ENCODE results near the gene NDUFB5. TPM values are rescaled to one million over a fixed set of nuclear protein-coding genes. Genes with fewer than 3 reads are reported as not detected.

NDUFB5 gene
- total RNA-seq, 1 donor, result 103 TPM

DNA sequence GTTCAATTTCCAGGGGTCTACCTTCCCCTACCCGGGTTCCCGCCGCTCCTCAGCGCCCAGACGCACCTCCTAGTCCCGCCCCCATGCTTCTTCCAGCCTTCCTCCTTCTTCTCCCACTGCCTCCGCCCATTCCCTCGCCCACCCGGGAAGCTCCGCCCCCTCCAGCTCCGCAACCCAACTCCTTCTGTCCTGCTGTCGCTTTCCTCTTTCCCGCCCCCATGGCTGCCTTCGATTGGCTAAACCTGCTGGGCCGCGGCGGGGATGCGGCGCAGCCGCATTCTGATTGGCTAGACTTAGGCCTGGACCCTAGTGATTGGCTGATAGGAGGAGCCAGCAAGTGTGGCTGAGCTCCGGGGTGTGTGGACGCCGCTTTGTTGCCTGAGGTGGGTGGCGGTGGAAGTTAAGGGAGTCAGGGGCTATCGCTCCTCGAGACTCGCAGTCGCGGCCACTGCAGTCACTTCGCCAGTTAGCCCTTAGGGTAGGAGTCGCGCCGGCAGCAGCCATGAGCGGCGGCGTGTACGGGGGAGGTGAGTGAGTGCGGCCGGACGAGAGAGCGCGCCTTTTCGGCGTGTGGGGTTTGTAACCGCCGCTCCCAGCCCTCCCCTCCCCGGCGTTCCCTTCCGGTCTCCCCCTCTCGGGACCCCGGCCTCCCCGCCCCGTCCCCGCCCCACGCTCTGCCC is 41.9 kb upstream of the NDUFB5 start, which contains the start of gene ACTL6A:
TSS of gene ACTL6A (plus strand) at position 336 of the 680 bp plus-strand sequence. CDS start at position 503, 167 bp downstream.
- H3K9me3 ChIP-seq (ENCODE audit: low read depth, low read length), result no peaks in the 10 kb centered on the region
- DNase-seq (ENCODE audit: insufficient read length, low spot score, missing footprints), result peak; percentile 99
- H3K36me3 ChIP-seq (ENCODE audit: insufficient read depth, low read length), result no peaks in the 10 kb centered on the region
- TF ChIP-seq, protein P1, sequence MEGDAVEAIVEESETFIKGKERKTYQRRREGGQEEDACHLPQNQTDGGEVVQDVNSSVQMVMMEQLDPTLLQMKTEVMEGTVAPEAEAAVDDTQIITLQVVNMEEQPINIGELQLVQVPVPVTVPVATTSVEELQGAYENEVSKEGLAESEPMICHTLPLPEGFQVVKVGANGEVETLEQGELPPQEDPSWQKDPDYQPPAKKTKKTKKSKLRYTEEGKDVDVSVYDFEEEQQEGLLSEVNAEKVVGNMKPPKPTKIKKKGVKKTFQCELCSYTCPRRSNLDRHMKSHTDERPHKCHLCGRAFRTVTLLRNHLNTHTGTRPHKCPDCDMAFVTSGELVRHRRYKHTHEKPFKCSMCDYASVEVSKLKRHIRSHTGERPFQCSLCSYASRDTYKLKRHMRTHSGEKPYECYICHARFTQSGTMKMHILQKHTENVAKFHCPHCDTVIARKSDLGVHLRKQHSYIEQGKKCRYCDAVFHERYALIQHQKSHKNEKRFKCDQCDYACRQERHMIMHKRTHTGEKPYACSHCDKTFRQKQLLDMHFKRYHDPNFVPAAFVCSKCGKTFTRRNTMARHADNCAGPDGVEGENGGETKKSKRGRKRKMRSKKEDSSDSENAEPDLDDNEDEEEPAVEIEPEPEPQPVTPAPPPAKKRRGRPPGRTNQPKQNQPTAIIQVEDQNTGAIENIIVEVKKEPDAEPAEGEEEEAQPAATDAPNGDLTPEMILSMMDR (IDR thresholded peaks at IDR 0.05; ENCODE audit: extremely low read depth, low read depth, low read length), result no peak
- H4K20me1 ChIP-seq (ENCODE audit: insufficient read depth, low read length), result no peaks in the 10 kb centered on the region
- H3K4me2 ChIP-seq (ENCODE audit: insufficient read depth, low read length), result peak within 1 kb of the TSS; percentile 90
- peaks cover 6% of the 10 kb centered on the region for H3K4me1 ChIP-seq (ENCODE audit: insufficient read depth, low read length)
- peak within 1 kb of the TSS; percentile 90 for H3K4me3 ChIP-seq (ENCODE audit: insufficient read depth, low read length)
- H2AFZ ChIP-seq (ENCODE audit: low read length), result peak within 1 kb of the TSS; percentile 92
- H3K79me2 ChIP-seq (ENCODE audit: insufficient read depth, low read length), result peaks cover 42% of the 10 kb centered on the region
- peak within 1 kb of the TSS; percentile 31 for H3K27ac ChIP-seq (ENCODE audit: low read depth, low read length)
- no peaks in the 10 kb centered on the region for H3K27me3 ChIP-seq (ENCODE audit: insufficient read depth, low read length)

DNA sequence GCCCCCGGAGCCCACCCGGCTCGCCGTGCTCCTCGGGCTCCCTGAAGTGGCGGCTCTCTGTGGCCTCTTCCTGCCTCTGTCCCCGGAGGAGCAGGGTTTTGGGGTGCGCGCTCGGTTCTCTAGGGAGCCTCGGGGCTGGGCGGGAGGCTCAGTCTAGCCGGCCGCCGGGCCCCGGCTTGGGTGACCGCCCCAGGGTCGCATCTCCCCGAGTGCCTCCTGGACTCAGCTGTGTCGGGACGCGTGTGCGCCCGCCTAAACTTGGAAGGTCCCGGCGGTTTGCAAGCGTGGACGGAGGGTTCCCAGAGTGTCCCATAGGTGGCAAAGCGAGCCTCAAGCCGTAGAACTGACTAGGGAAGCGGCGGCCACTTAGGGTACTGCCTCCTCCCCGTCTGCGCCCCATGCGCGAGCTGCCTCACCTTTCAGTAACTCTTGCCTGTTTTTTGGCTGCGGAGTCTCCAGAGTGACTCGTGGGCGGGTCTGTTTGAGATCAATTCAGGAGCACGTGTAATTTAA is 41.3 kb upstream of the NDUFB5 start:
- peak overlapping the region; percentile 31 for H3K27ac ChIP-seq (ENCODE audit: low read depth, low read length)
- peak overlapping the region; percentile 90 for H3K4me3 ChIP-seq (ENCODE audit: insufficient read depth, low read length)
- no peaks in the 10 kb centered on the region for H3K9me3 ChIP-seq (ENCODE audit: low read depth, low read length)
- peak overlapping the region; percentile 82 for H2AFZ ChIP-seq (ENCODE audit: low read length)
- peaks cover 46% of the 10 kb centered on the region for H3K79me2 ChIP-seq (ENCODE audit: insufficient read depth, low read length)
- H3K36me3 ChIP-seq (ENCODE audit: insufficient read depth, low read length), result no peaks in the 10 kb centered on the region
- peaks cover 6% of the 10 kb centered on the region for H3K4me1 ChIP-seq (ENCODE audit: insufficient read depth, low read length)
- TF ChIP-seq, protein P1 (IDR thresholded peaks at IDR 0.05; ENCODE audit: extremely low read depth, low read depth, low read length), result peak; percentile 47
- DNase-seq (ENCODE audit: insufficient read length, low spot score, missing footprints), result peak; percentile 89
- peak overlapping the region; percentile 90 for H3K4me2 ChIP-seq (ENCODE audit: insufficient read depth, low read length)
- no peaks in the 10 kb centered on the region for H4K20me1 ChIP-seq (ENCODE audit: insufficient read depth, low read length)
- H3K27me3 ChIP-seq (ENCODE audit: insufficient read depth, low read length), result no peaks in the 10 kb centered on the region

DNA sequence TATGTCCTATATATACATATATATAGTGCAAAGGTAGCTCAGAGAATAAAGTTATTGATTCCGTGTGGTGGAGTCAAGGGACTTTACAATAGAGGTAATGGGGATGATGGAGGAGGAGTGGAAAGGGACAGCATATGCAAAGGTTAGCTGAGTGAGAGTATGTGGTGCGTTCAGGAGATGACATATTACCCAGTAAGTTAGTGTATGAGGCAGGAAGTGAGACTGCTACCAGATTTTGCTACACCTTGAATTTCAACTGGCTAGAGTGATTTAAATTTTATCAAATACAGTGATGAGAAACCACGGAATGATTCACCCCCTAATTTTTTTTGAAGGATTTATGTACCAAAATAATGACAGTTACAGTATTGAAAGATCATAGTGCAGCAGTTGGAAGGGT is 39.1 kb upstream of the NDUFB5 start:
- H3K27ac ChIP-seq (ENCODE audit: low read depth, low read length), result no peak overlapping the region
- no peaks in the 10 kb centered on the region for H3K27me3 ChIP-seq (ENCODE audit: insufficient read depth, low read length)
- no peak overlapping the region for H2AFZ ChIP-seq (ENCODE audit: low read length)
- H3K9me3 ChIP-seq (ENCODE audit: low read depth, low read length), result no peaks in the 10 kb centered on the region
- H3K4me1 ChIP-seq (ENCODE audit: insufficient read depth, low read length), result peaks cover 6% of the 10 kb centered on the region
- peaks cover 6% of the 10 kb centered on the region for H4K20me1 ChIP-seq (ENCODE audit: insufficient read depth, low read length)
- H3K79me2 ChIP-seq (ENCODE audit: insufficient read depth, low read length), result peaks cover 55% of the 10 kb centered on the region
- TF ChIP-seq, protein P1 (IDR thresholded peaks at IDR 0.05; ENCODE audit: extremely low read depth, low read depth, low read length), result no peak
- H3K4me3 ChIP-seq (ENCODE audit: insufficient read depth, low read length), result no peak overlapping the region
- no peak for DNase-seq (ENCODE audit: insufficient read length, low spot score, missing footprints)
- H3K36me3 ChIP-seq (ENCODE audit: insufficient read depth, low read length), result peaks cover 6% of the 10 kb centered on the region
- no peak overlapping the region for H3K4me2 ChIP-seq (ENCODE audit: insufficient read depth, low read length)

DNA sequence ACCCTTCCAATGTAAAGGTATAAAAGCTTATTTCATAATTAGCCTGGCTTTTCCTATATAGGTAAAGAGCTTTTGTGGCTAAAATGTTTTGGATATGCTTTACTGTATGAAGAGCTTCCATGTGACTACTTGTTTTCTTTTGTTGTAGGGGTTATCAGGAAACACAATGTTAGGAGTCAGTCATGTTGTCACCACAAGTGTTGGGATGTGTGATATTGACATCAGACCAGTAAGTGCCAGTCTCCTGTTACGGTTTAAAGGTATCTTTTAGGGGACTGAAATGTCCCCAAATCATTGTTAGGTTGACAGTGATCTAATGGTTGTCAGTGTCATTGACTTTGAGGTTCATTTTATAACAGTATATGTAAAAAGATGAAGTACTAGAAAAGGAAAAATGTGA is 23.6 kb upstream of the NDUFB5 start:
- no peak overlapping the region for H3K27ac ChIP-seq (ENCODE audit: low read depth, low read length)
- DNase-seq (ENCODE audit: insufficient read length, low spot score, missing footprints), result no peak
- H2AFZ ChIP-seq (ENCODE audit: low read length), result no peak overlapping the region
- no peaks in the 10 kb centered on the region for H3K9me3 ChIP-seq (ENCODE audit: low read depth, low read length)
- no peak overlapping the region for H3K4me3 ChIP-seq (ENCODE audit: insufficient read depth, low read length)
- no peaks in the 10 kb centered on the region for H3K79me2 ChIP-seq (ENCODE audit: insufficient read depth, low read length)
- no peaks in the 10 kb centered on the region for H3K27me3 ChIP-seq (ENCODE audit: insufficient read depth, low read length)
- H4K20me1 ChIP-seq (ENCODE audit: insufficient read depth, low read length), result no peaks in the 10 kb centered on the region
- TF ChIP-seq, protein P1 (IDR thresholded peaks at IDR 0.05; ENCODE audit: extremely low read depth, low read depth, low read length), result no peak
- no peaks in the 10 kb centered on the region for H3K4me1 ChIP-seq (ENCODE audit: insufficient read depth, low read length)
- H3K4me2 ChIP-seq (ENCODE audit: insufficient read depth, low read length), result no peak overlapping the region
- H3K36me3 ChIP-seq (ENCODE audit: insufficient read depth, low read length), result peaks cover 47% of the 10 kb centered on the region
